ENCODE results near the gene TACO1.

- TF ChIP-seq EZH2 (IDR thresholded peaks at IDR 0.05; ENCODE audit: low read length) (no peak), CTCF (optimal IDR thresholded peaks at IDR 0.05 in 1 of 3, IDR thresholded peaks at IDR 0.05 in 1 of 3, conservative IDR thresholded peaks at IDR 0.05 in 1 of 3; ENCODE audit: extremely low read depth in 1 of 3, insufficient read depth in 2 of 3, low read length in 3 of 3) (no peak)
Observed at GRCh38 chr17:63610854-63611253, 10.2 kb downstream of the TACO1 start.

Data from keratinocyte (primary cell).